PC-9 (cell line): ENCODE measurements around the gene ITPKB. TPM values are rescaled to one million over a fixed set of nuclear protein-coding genes. Genes with fewer than 3 reads are reported as not detected.

ENCODE experiments used
- BruUV-seq: library from RNA; stranded (reverse); fragments of 400-500 nt; replicated peaks from 2 replicates; lab custom pipeline; 2021; lab: Mats Ljungman, UMichigan
- CTCF ChIA-PET: fragments of 300-600 bp; sonication (Branson Sonifier 250); formaldehyde crosslinking; loops from one replicate; lab custom pipeline; 2022; ENCODE audit warnings: antibody characterized with exemption; lab: Charles Lee
- POLR2A ChIA-PET: fragments of 300-600 bp; sonication (Branson Sonifier 250); formaldehyde crosslinking; loops from one replicate; lab custom pipeline; 2022; ENCODE audit warnings: antibody characterized with exemption; ENCODE audit not compliant: unreplicated experiment; lab: Charles Lee
- DNase-seq, 2 experiments: peaks; one replicate each; pipeline versions ENCODE4 v3.0.0 to v3.0.0-alpha.2; 2015 to 2022; ENCODE audit warnings: mixed read lengths in 1 of 2
- H2AFZ ChIP-seq: fragments of 200-600 bp; sonication (generic); 2 replicates; pipeline ENCODE4 v1.8.1; 2017; ENCODE audit warnings: antibody characterized with exemption
- H3F3A ChIP-seq: fragments of 200-600 bp; sonication (generic); 2 replicates; pipeline ENCODE4 v1.8.1; 2017; ENCODE audit warnings: antibody characterized with exemption, mild to moderate bottlenecking, low read depth; ENCODE audit not compliant: insufficient read depth
- H3K27ac ChIP-seq: fragments of 200-600 bp; sonication (generic); 2 replicates; pipeline ENCODE4 v1.6.1; 2016; ENCODE audit warnings: mixed run types
- H3K27me3 ChIP-seq: fragments of 200-600 bp; sonication (generic); 2 replicates; pipeline ENCODE4 v1.6.1; 2016; ENCODE audit warnings: low read depth, mixed run types; ENCODE audit not compliant: insufficient read depth
- H3K36me3 ChIP-seq: fragments of 200-600 bp; sonication (generic); 2 replicates; pipeline ENCODE4 v1.6.1; 2016; ENCODE audit warnings: low read depth, mixed run types
- H3K4me1 ChIP-seq: fragments of 200-600 bp; sonication (generic); replicated peaks from 2 replicates; pipeline ENCODE4 v1.6.1; 2016; ENCODE audit warnings: mixed run types; ENCODE audit not compliant: insufficient read depth
- H3K4me2 ChIP-seq: fragments of 200-600 bp; sonication (generic); 2 replicates; pipeline ENCODE4 v1.6.1; 2017; ENCODE audit warnings: mixed run types
- H3K4me3 ChIP-seq: fragments of 200-600 bp; sonication (generic); 2 replicates; pipeline ENCODE4 v1.6.1; 2016; ENCODE audit warnings: mixed run types
- H3K79me2 ChIP-seq: fragments of 200-600 bp; sonication (generic); 2 replicates; pipeline ENCODE4 v1.6.1; 2017; ENCODE audit warnings: low read depth, mixed run types
- H3K9me2 ChIP-seq: fragments of 200-600 bp; sonication (generic); 2 replicates; pipeline ENCODE4 v1.8.1; 2017; ENCODE audit warnings: mild to moderate bottlenecking; ENCODE audit not compliant: insufficient read depth
- H3K9me3 ChIP-seq: fragments of 200-600 bp; sonication (generic); 2 replicates; pipeline ENCODE4 v1.8.1; 2016; ENCODE audit warnings: low read depth; ENCODE audit not compliant: insufficient read depth
- H4K20me1 ChIP-seq: fragments of 200-600 bp; sonication (generic); 2 replicates; pipeline ENCODE4 v1.8.1; 2017; ENCODE audit not compliant: insufficient read depth
- EZH2 ChIP-seq: fragments of 200-600 bp; sonication (generic); IDR thresholded peaks from 2 replicates; pipeline ENCODE4 v1.8.0; 2017; ENCODE audit warnings: antibody characterized with exemption, low read depth
- intact Hi-C: fragments of 100-400 bp; cut with micrococcal nuclease; formaldehyde crosslinking; loops from one replicate; pipeline ENCODE4 v1.10.0; 2022; ENCODE audit not compliant: unreplicated experiment
- total RNA-seq: library from RNA; stranded (reverse); gene quantifications from 2 replicates; pipeline ENCODE4 v1.2.3, GENCODE V29; 2021
- TF ChIP-seq, protein P1 (sequence below): fragments of 200-600 bp; sonication (generic); conservative IDR thresholded peaks from 2 replicates; pipeline ENCODE4 v1.6.1; 2017; ENCODE audit warnings: mixed run types, antibody characterized with exemption, mild to moderate bottlenecking, moderate library complexity

ITPKB gene
- total RNA-seq, 1 experiment from 2014 or later = 13.4 TPM

DNA sequence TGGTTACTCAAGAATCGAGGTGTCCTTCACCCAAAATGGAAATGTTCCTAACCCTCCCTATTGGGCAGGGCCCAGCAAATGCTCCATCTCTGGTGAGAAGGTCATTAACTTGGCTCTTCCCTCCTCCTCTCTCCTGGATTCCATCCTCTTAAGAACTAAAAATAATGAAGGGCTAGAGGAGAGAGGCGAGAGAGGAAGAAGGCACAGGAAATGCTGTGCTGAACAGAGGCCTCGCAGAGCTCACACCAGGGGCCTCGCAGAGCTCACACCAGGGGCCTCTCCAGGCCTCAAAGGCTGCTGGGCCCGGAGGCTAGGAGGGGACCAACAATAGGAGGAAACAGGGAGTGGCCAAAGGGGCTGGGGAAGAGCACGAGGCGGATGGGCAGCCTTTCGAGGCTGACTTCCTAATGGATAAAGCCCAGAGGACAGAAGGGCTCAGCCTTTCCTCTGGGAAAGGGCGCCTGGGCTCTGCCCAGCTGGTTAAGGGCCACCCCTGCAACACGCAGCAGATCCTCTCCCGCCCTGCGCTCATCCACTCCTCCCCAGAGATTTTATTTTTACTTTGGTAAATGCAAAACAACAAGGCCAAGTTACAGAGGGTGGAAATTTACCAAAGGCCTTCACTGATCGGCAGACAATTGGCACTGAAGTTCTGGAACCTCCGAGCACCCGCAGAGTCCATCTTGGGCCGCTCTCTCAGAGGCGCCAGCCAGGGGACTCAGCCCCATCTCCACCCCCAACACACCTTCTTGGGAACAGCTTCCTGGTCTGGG, 78.5 kb downstream of the ITPKB start:
- H3K9me2 ChIP-seq = no peaks in the 10 kb centered on the region
- no peak overlapping the region for H3K4me3 ChIP-seq
- peaks cover 36% of the 10 kb centered on the region for H3F3A ChIP-seq
- ChIA-PET POLR2A (no interaction called here), CTCF (no interaction called here)
- no peaks in the 10 kb centered on the region for H3K36me3 ChIP-seq
- intact Hi-C loops = loop anchor here (5.0 kb wide), 1 partner anchor 77 kb away; the partner anchor contains the start of gene ITPKB
- TF ChIP-seq, protein P1, sequence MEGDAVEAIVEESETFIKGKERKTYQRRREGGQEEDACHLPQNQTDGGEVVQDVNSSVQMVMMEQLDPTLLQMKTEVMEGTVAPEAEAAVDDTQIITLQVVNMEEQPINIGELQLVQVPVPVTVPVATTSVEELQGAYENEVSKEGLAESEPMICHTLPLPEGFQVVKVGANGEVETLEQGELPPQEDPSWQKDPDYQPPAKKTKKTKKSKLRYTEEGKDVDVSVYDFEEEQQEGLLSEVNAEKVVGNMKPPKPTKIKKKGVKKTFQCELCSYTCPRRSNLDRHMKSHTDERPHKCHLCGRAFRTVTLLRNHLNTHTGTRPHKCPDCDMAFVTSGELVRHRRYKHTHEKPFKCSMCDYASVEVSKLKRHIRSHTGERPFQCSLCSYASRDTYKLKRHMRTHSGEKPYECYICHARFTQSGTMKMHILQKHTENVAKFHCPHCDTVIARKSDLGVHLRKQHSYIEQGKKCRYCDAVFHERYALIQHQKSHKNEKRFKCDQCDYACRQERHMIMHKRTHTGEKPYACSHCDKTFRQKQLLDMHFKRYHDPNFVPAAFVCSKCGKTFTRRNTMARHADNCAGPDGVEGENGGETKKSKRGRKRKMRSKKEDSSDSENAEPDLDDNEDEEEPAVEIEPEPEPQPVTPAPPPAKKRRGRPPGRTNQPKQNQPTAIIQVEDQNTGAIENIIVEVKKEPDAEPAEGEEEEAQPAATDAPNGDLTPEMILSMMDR = no peak
- TF ChIP-seq EZH2 = no peak
- no peak overlapping the region for H3K4me2 ChIP-seq
- no peak overlapping the region for H2AFZ ChIP-seq
- no peaks in the 10 kb centered on the region for H3K27me3 ChIP-seq
- BruUV-seq = no TSS peak
- no peak overlapping the region for H3K27ac ChIP-seq
- no peaks in the 10 kb centered on the region for H4K20me1 ChIP-seq
- no peaks in the 10 kb centered on the region for H3K9me3 ChIP-seq
- peaks cover 23% of the 10 kb centered on the region; the same call in 1 of the 2 replicates for H3K79me2 ChIP-seq
- no peak for DNase-seq
- H3K4me1 ChIP-seq = peaks cover 41% of the 10 kb centered on the region

DNA sequence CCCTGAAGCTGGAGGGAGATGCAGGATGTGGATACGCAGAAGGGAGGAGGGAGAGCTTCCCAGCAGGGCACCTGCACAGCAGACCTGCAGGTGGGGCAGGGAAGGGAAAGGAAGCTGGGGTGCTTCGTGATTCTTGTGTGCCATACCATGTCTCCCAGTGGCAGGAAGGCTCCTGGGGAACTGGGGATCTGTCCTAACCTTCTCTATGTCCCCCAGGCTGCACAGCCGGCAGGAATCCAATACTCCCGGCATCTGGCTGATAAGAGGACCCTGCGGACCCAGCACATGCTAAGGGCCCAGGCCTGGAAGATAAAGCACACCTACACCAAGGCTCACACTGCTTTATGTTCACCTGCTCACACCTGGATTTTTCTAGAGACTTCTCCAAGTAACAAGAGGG, 79.4 kb downstream of the ITPKB start:
- DNase-seq = no peak
- no peak overlapping the region for H2AFZ ChIP-seq
- peaks cover 36% of the 10 kb centered on the region for H3F3A ChIP-seq
- no peaks in the 10 kb centered on the region for H4K20me1 ChIP-seq
- CTCF ChIA-PET = no interaction called here
- no TSS peak for BruUV-seq
- POLR2A ChIA-PET = no interaction called here
- no peaks in the 10 kb centered on the region for H3K9me3 ChIP-seq
- no peaks in the 10 kb centered on the region for H3K27me3 ChIP-seq
- intact Hi-C loops = loop anchor here (5.0 kb wide), 1 partner anchor 78 kb away; the partner anchor contains the start of gene ITPKB
- peaks cover 31% of the 10 kb centered on the region for H3K4me1 ChIP-seq
- H3K4me2 ChIP-seq = no peak overlapping the region
- H3K9me2 ChIP-seq = no peaks in the 10 kb centered on the region
- peaks cover 23% of the 10 kb centered on the region; the same call in 1 of the 2 replicates for H3K79me2 ChIP-seq
- no peaks in the 10 kb centered on the region for H3K36me3 ChIP-seq
- no peak overlapping the region for H3K27ac ChIP-seq
- no peak overlapping the region for H3K4me3 ChIP-seq
- TF ChIP-seq, protein P1 = no peak
- TF ChIP-seq EZH2 = no peak

- no peaks in the 10 kb centered on the region for H3K36me3 ChIP-seq
- H3K4me2 ChIP-seq = no peak overlapping the region
- BruUV-seq = no TSS peak
- H3K79me2 ChIP-seq = peaks cover 21% of the 10 kb centered on the region; the same call in 1 of the 2 replicates
- DNase-seq = no peak
- no peaks in the 10 kb centered on the region for H3K9me3 ChIP-seq
- POLR2A ChIA-PET = no interaction called here
- H3K9me2 ChIP-seq = no peaks in the 10 kb centered on the region
- TF ChIP-seq EZH2 = no peak
- TF ChIP-seq, protein P1 = no peak
- peaks cover 31% of the 10 kb centered on the region for H3F3A ChIP-seq
- no peaks in the 10 kb centered on the region for H3K27me3 ChIP-seq
- H4K20me1 ChIP-seq = no peaks in the 10 kb centered on the region
- no peak overlapping the region for H3K27ac ChIP-seq
- no peak overlapping the region for H3K4me3 ChIP-seq
- intact Hi-C loops = no loop called here
- H3K4me1 ChIP-seq = peaks cover 26% of the 10 kb centered on the region
- no peak overlapping the region for H2AFZ ChIP-seq
- CTCF ChIA-PET = no interaction called here
Observed at GRCh38 chr1:226659136-226659535, 79.9 kb downstream of the ITPKB start.
